ENCODE data around the gene MRPL51. TPM values are rescaled to one million over a fixed set of nuclear protein-coding genes. Genes with fewer than 3 reads are reported as not detected.
"Not testable (repeated sequence)": the region's sequence is repeated elsewhere in the genome, so short reads cannot be mapped to it uniquely, and the experiment has no call there.

MRPL51 gene
- total RNA-seq, 1 experiment from 2014 or later, result 315 TPM

GRCh38 chr12:6470375-6471163, 22.5 kb downstream of the MRPL51 start, which contains the start of gene VAMP1:
VAMP1 (minus strand) TSS chr12:6470677; CDS start chr12:6470531, 146 bp downstream.
- H3K27me3 ChIP-seq, result no peaks in the 10 kb centered on the region
- H3K4me3 ChIP-seq, result peak within 1 kb of the TSS; percentile 85
- peak; percentile 99 for DNase-seq
- no peaks in the 10 kb centered on the region; the same call in 1 of the 2 replicates for H3K9me3 ChIP-seq
- peaks cover 9% of the 10 kb centered on the region for H3K36me3 ChIP-seq

DNA sequence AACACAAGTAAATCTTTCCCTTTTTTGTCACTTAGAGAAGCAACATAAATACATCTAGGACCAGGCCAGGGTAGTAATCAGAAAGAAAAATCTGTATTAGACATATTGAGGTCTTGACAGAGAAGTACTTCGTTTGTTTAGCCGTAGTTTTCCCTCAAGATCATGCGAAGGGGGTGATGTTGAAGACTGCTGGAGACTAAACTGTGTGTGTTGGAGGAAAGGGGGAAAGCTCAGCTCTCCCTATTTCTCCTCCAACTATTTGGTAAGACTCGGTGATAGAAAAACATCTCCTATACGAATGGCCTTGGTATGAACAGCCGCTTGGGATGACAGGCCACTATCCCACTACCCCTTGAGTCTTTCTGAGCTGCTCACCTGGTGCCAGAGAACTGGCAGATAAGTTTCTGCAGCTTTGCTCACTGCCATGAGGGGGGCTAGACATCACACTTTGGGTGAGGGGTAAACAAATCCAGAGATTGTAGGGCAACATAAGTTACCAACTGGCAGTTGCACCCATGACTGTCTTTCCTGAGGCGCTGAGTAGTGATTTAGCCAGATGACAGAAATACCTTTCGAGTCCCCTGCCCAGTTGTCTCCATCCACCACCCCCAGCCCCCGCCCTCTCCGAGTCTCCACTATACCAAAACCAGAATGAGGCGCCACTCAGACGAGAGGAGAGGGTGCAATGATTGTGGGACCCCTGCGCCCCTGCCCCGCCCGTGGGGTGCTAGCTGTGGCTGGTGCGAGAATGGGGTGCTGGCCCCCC, 23.3 kb downstream of the MRPL51 start:
- H3K4me3 ChIP-seq, result peak overlapping the region; percentile 85
- no peak for DNase-seq

GRCh38 chr12:6469092-6469491, 24.0 kb downstream of the MRPL51 start:
- Histone ChIP-seq H3K27me3 (no peaks in the 10 kb centered on the region), H3K9me3 (no peaks in the 10 kb centered on the region; the same call in 1 of the 2 replicates), H3K4me3 (peak overlapping the region; percentile 85), H3K36me3 (peaks cover 19% of the 10 kb centered on the region)
- DNase-seq, result no peak

More for the DNA sequence above, 23.3 kb downstream of the MRPL51 start:
- H3K27me3 ChIP-seq, result no peaks in the 10 kb centered on the region
- H3K36me3 ChIP-seq, result peaks cover 12% of the 10 kb centered on the region
- no peaks in the 10 kb centered on the region; the same call in 1 of the 2 replicates for H3K9me3 ChIP-seq

DNA sequence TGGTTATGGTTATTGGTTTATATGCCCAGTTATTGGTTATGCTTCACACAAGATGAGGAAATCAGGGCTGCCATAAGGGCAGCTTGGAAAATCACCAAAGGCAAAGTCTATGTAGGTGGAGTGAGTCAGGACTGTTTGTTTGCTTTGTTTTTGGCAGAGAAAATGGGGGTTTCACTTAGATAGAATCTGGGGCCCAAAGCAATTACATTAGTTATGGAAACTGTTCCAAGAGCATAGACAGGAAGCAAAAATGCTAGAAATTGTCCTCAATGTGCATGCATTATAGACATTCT, 24.8 kb downstream of the MRPL51 start:
- Histone ChIP-seq H3K9me3 (no peaks in the 10 kb centered on the region; the same call in 1 of the 2 replicates), H3K27me3 (no peaks in the 10 kb centered on the region), H3K4me3 (no peak overlapping the region), H3K36me3 (peaks cover 21% of the 10 kb centered on the region)
- DNase-seq, result peak; percentile 37

GRCh38 chr12:6467571-6468282, 25.3 kb downstream of the MRPL51 start:
- not testable (repeated sequence) for DNase-seq, H3K27me3 ChIP-seq, H3K9me3 ChIP-seq, H3K4me3 ChIP-seq
- peaks cover 21% of the 10 kb centered on the region for H3K36me3 ChIP-seq

DNA sequence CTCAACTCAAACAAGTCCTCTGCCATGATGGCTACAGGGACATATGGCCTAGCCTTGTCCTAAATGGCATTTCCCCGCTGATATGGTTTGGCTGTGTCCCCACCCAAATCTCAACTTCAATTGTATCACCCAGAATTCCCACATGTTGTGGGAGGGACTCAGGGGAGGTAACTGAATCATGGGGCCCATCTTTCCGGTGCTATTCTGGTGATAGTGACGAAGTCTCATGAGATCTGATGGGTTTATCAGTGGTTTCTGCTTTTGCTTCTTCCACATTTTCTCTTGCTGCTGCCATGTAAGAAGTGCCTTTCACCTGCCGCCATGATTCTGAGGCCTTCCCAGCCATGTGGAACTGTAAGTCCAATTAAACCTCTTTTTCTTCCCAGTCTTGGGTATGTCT, 26.3 kb downstream of the MRPL51 start:
- H3K36me3 ChIP-seq, result peaks cover 21% of the 10 kb centered on the region
- not testable (repeated sequence) for H3K4me3 ChIP-seq, H3K27me3 ChIP-seq, H3K9me3 ChIP-seq, DNase-seq

- Histone ChIP-seq H3K27me3 (no peaks in the 10 kb centered on the region), H3K36me3 (peaks cover 25% of the 10 kb centered on the region), H3K9me3 (no peaks in the 10 kb centered on the region; the same call in 1 of the 2 replicates), H3K4me3 (no peak overlapping the region)
- DNase-seq, result no peak
Observed at GRCh38 chr12:6466184-6466573, 26.9 kb downstream of the MRPL51 start.

DNA sequence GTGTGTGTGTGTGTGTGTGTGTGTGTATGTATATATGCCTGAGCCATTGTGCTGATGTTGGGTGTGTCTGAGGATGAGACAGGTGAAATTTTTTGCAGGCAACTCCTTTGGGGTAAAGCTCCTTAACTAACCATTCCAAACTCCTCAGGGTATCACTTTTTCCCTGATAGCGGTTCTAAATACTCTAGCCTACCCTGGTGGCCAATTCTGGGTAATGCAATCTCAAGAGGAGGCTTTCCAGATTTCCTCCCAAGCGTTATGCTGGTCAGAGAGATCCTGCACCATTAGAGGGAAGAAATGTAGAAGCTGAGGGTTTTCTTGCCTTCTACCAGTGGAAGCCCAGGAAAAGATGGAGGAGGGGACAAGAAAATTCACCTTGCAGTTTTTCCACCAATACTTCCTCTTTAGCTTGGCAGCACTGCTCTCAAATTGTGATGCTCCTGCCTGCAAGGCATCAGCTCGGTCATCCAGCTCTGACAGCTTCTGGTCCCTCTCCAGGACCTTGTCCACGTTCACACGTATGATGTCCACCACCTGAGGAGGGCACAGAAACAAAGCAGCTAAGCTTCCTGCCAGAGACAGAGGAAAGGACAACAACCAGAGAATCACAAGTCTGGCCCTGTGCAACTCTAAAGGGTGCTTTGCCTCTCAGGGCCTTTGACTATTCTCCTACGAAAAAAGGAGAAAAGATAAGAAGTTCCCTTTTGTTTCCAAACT, 27.4 kb downstream of the MRPL51 start:
- Histone ChIP-seq H3K9me3 (no peaks in the 10 kb centered on the region; the same call in 1 of the 2 replicates), H3K4me3 (no peak overlapping the region), H3K36me3 (peaks cover 25% of the 10 kb centered on the region), H3K27me3 (no peaks in the 10 kb centered on the region)
- DNase-seq, result no peak

DNA sequence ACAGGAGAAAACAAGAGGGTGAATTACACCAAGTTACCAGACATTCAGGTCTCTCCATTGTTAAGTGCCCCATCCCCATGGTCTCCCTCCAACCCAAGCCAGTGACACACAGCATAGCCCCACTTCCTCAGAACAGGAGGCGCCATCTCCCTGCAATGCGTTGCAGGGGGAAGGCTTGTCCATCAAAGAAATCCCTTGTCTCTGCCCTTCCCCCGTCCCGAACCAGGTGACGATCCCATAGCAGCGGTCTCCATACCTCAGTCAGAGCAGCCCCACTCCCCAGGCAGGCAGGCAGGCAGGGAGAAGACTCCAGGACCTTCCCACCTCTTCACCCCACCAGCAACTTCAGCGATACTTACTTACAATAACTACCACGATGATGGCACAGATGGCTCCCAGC, 28.5 kb downstream of the MRPL51 start:
- no peak for DNase-seq
- no peaks in the 10 kb centered on the region for H3K27me3 ChIP-seq
- peaks cover 30% of the 10 kb centered on the region for H3K36me3 ChIP-seq
- H3K9me3 ChIP-seq, result no peaks in the 10 kb centered on the region; the same call in 1 of the 2 replicates
- H3K4me3 ChIP-seq, result no peak overlapping the region

DNA sequence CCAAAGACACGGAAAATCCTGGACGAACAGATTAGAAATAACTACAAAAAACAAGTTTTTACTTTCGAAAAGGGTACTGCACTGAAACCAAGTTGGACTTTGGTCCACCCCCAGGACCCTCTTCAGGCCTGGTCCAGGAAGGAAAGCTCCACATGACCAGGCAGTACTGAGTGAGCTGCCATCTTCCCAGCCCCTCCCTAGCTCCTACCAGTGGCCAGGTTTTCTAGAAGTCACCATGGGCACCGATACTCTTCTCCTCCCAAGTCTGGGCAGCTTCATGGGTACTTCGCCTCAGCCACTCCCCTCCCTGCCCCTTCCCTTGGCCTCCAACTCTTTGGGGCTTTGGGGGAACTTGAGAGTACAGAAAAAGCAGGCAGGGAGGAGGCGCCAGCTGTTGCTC, 29.2 kb downstream of the MRPL51 start:
- peaks cover 30% of the 10 kb centered on the region for H3K36me3 ChIP-seq
- H3K27me3 ChIP-seq, result no peaks in the 10 kb centered on the region
- no peak for DNase-seq
- no peak overlapping the region for H3K4me3 ChIP-seq
- no peaks in the 10 kb centered on the region; the same call in 1 of the 2 replicates for H3K9me3 ChIP-seq

DNA sequence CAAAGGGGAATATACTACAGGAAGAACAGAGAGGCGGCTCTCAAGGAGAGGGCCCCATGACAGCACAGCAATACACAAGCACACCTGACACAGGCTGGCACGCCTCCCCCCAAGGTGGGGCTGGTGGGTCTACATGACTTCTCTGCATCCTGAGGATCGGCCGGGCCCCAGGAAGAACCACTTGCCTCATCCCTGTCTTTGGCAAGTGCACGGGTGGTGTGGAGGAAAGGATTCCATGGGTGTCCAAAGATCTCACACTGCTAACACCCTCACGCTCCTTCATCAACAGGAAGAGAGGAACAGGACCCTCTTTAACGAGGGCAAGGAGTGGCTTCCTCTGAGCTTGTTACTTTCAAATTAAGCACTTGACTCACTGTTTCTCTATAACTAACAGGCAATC, 29.8 kb downstream of the MRPL51 start:
- DNase-seq, result no peak
- peaks cover 30% of the 10 kb centered on the region for H3K36me3 ChIP-seq
- no peak overlapping the region for H3K4me3 ChIP-seq

DNA sequence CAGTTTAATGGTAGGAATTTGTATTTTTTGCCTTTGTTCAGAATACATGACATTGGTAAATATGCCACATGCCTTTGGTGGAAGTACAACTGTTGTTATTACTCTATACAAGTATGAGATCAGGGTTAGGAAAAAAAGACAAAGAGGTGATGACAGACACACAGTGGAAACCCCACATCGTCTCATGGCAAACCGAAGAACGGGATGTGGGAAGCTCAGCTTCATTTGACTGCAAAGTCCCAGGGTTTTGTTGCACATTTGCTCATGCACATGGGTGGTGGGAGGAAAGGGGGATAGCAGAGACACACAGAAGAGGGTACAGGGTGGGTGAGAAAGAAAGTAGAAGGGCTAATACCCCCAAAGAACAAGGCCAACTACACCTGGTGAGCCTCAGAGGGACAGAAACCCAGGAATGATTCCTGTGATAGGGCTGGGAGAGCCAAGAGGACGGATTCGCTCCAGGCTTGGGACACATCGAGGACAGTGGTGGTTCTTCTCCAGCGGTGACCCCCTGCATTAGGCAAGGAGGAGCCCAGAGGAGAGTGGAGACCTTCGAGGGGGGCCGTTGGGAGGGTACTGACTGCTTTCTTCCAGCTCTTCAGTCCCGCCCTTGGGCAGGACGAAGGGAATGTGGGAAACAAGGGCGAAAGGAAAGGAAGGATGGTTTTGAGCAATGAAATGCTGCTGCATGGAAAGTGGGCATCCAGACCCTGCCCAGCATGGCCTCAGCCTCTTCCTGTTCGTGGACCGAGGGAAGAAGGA, 30.6 kb downstream of the MRPL51 start:
- Histone ChIP-seq H3K9me3 (no peaks in the 10 kb centered on the region), H3K4me3 (no peak overlapping the region), H3K27me3 (no peaks in the 10 kb centered on the region), H3K36me3 (peaks cover 28% of the 10 kb centered on the region)
- no peak for DNase-seq

More for the DNA sequence above, 29.8 kb downstream of the MRPL51 start:
- Histone ChIP-seq H3K9me3 (no peaks in the 10 kb centered on the region), H3K27me3 (no peaks in the 10 kb centered on the region)

DNA sequence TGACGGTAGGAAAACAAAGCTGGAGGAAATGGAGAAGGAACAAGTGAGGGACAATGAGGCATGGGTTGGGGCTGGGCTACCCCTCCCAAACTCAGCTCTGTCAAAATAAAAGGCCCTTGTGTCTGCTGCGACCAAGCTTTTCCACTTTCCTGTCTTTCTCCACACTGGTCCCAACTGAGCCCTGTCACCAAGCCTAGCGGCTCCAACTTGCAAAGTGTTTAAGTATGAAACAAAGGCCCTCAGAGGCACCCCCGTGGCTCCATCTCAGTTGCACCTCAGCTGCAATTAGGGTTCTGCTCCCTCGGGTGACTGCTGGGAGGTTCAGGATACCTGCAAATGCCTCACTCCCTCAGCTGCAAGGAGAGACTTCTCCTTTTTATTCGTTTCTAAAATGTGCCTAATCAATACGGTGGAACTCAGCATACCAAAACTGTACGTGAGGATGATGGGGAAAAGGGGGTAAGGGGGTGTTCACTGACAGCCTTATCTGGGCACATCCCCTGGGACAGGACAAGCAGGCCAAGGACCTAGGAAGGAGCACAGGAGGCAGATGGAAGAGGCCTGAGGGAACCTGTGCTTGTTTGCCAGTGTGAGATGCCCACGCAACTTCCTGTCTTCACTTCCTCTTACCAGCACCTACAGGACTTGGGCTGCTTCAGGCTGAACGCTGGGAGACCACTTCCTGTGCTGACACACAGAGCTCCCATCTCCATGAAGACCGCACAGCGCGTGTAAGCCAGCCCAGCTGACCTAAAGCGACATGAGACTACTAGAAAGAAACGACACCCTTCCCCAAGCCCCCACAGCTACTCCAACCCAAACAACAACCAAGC, 31.4 kb downstream of the MRPL51 start:
- no peaks in the 10 kb centered on the region for H3K27me3 ChIP-seq
- H3K9me3 ChIP-seq, result no peaks in the 10 kb centered on the region
- peaks cover 27% of the 10 kb centered on the region for H3K36me3 ChIP-seq
- no peak for DNase-seq
- no peak overlapping the region for H3K4me3 ChIP-seq

- Histone ChIP-seq H3K4me3 (no peak overlapping the region), H3K36me3 (peaks cover 24% of the 10 kb centered on the region), H3K27me3 (no peaks in the 10 kb centered on the region), H3K9me3 (no peaks in the 10 kb centered on the region)
- DNase-seq, result no peak
Observed at GRCh38 chr12:6460751-6461371, 32.2 kb downstream of the MRPL51 start.

DNA sequence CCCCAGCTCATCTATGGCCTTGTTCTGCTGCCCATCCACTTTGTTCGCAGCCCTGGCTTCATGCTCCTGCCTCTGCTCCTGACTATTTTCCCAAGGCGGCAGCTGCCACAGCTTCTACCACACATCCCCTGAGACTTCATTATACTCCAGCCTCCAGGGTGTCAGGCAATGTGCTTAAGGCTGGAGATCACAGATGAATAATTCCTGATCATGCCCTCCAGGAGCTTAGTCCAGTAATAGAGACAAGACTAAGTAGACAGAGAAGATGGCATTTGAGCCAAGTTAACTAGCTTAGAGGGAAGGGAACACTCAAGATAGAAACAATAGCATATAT, 34.1 kb downstream of the MRPL51 start:
- H3K9me3 ChIP-seq, result no peaks in the 10 kb centered on the region
- H3K4me3 ChIP-seq, result no peak overlapping the region
- H3K27me3 ChIP-seq, result no peaks in the 10 kb centered on the region
- peaks cover 10% of the 10 kb centered on the region for H3K36me3 ChIP-seq
- no peak for DNase-seq

Data from MG63 (cell line).